Measurements from ENCODE around the gene SMYD3. TPM values are rescaled to one million over a fixed set of nuclear protein-coding genes. Genes with fewer than 3 reads are reported as not detected.

The SMYD3 gene
- total RNA-seq, 1 donor from 2014 or later: 27.2 TPM

- no peaks in the 10 kb centered on the region for H3K36me3 ChIP-seq
- no peaks in the 10 kb centered on the region for H3K4me1 ChIP-seq
- TF ChIP-seq, protein P1, sequence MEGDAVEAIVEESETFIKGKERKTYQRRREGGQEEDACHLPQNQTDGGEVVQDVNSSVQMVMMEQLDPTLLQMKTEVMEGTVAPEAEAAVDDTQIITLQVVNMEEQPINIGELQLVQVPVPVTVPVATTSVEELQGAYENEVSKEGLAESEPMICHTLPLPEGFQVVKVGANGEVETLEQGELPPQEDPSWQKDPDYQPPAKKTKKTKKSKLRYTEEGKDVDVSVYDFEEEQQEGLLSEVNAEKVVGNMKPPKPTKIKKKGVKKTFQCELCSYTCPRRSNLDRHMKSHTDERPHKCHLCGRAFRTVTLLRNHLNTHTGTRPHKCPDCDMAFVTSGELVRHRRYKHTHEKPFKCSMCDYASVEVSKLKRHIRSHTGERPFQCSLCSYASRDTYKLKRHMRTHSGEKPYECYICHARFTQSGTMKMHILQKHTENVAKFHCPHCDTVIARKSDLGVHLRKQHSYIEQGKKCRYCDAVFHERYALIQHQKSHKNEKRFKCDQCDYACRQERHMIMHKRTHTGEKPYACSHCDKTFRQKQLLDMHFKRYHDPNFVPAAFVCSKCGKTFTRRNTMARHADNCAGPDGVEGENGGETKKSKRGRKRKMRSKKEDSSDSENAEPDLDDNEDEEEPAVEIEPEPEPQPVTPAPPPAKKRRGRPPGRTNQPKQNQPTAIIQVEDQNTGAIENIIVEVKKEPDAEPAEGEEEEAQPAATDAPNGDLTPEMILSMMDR (IDR thresholded peaks at IDR 0.05): no peak
- no peak overlapping the region for H3K27ac ChIP-seq
- intact Hi-C loops (cut with DNase I): no loop called here
- DNase-seq: no peak
- H3K27me3 ChIP-seq: no peaks in the 10 kb centered on the region
- ATAC-seq: no peak
- no peaks in the 10 kb centered on the region for H3K9me3 ChIP-seq
- no peak overlapping the region for H3K4me3 ChIP-seq
Observed at GRCh38 chr1:246189126-246189525, 318.0 kb downstream of the SMYD3 start.

DNA sequence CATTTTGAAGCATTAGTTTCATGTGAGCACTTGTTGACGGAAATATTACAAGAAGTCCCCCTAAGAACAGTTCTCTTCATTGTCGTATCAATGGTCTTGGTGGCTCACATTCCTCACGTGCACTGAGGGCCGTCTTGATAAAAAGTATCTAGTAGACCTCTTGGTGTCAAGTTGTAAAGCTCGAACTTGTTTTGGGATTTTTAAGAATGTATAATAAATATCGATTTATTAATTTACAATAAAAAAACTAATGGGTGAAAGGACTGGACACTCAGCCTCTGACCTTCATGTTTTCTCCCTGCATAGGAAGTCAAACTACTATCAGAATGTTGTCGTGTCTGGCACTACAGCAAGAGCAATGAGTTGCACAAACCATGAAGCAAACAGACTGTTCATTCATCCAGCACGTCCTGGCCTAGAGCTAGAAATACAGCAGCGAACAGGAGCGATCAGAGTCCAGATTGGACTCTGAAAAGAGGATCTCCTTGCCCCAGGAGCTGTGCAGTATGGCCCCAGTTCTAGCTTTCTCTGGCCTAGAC lies 319.2 kb downstream of the SMYD3 start:
- H3K36me3 ChIP-seq: no peaks in the 10 kb centered on the region
- H3K4me3 ChIP-seq: no peak overlapping the region
- ATAC-seq (no peak), DNase-seq (no peak)
- H3K27ac ChIP-seq: no peak overlapping the region
- H3K9me3 ChIP-seq: no peaks in the 10 kb centered on the region
- no peaks in the 10 kb centered on the region for H3K27me3 ChIP-seq
- intact Hi-C loops (cut with DNase I): no loop called here
- H3K4me1 ChIP-seq: no peaks in the 10 kb centered on the region
- TF ChIP-seq, protein P1 (IDR thresholded peaks at IDR 0.05): no peak

DNA sequence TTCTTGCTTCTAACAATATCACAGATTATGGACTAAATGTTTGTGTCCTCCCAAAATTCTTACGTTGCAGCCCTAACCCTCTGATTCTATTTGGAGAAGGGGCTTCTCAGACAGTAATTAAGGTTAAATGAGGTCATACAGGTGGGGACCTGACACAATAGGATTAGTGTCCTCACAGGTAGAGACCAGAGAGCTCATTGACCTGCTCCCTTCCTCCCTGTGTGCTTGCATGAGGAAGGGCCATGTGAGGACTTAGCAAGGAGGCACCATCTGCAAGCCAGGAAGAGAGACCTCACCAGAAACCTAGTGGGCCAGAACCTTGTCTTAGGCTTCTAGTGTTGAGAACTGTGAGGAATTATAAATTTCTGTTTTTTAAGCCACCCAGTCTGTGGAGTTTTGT lies 322.6 kb downstream of the SMYD3 start:
- Histone ChIP-seq H3K4me3 (no peak overlapping the region), H3K9me3 (no peaks in the 10 kb centered on the region), H3K27ac (no peak overlapping the region), H3K27me3 (no peaks in the 10 kb centered on the region), H3K36me3 (no peaks in the 10 kb centered on the region), H3K4me1 (no peaks in the 10 kb centered on the region)
- TF ChIP-seq, protein P1 (IDR thresholded peaks at IDR 0.05): no peak
- DNase-seq (no peak), ATAC-seq (no peak)
- intact Hi-C loops (cut with DNase I): no loop called here

- Histone ChIP-seq H3K36me3 (no peaks in the 10 kb centered on the region), H3K4me1 (no peaks in the 10 kb centered on the region), H3K4me3 (no peak overlapping the region), H3K27ac (no peak overlapping the region), H3K27me3 (no peaks in the 10 kb centered on the region), H3K9me3 (no peaks in the 10 kb centered on the region)
- ATAC-seq (no peak), DNase-seq (no peak)
- intact Hi-C loops (cut with DNase I): no loop called here
- TF ChIP-seq, protein P1 (IDR thresholded peaks at IDR 0.05): no peak
Observed at GRCh38 chr1:246182149-246182851, 324.8 kb downstream of the SMYD3 start.

DNA sequence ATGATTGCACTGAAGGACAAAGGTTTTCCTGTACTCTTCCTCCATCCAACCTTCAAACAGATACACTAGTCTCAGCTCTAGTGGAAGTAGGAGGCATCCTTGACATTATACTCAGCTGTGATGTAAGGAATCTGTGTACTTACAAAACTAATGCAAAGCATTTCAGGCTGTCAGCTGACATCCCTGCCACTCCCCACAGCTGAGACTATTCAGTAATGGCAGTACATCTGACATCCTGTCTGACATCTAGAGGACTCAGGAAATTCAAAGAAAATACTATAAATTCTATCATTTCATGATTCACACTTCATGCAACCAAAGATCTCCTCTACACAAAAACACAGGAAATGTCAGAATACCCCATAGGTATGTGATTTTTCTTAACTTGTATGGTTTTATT lies 325.8 kb downstream of the SMYD3 start:
- ATAC-seq: no peak
- intact Hi-C loops (cut with DNase I): no loop called here
- H3K27me3 ChIP-seq: no peaks in the 10 kb centered on the region
- DNase-seq: no peak
- no peak overlapping the region for H3K27ac ChIP-seq
- H3K9me3 ChIP-seq: no peaks in the 10 kb centered on the region
- H3K4me3 ChIP-seq: no peak overlapping the region
- H3K4me1 ChIP-seq: no peaks in the 10 kb centered on the region
- no peaks in the 10 kb centered on the region for H3K36me3 ChIP-seq
- TF ChIP-seq, protein P1 (IDR thresholded peaks at IDR 0.05): no peak
